ENCODE data around the gene SLC13A3. TPM values are rescaled to one million over a fixed set of nuclear protein-coding genes. Genes with fewer than 3 reads are reported as not detected.

Gene SLC13A3
- total RNA-seq, 2 donors from 2014 or later = 0.39 to 0.92 TPM

DNA sequence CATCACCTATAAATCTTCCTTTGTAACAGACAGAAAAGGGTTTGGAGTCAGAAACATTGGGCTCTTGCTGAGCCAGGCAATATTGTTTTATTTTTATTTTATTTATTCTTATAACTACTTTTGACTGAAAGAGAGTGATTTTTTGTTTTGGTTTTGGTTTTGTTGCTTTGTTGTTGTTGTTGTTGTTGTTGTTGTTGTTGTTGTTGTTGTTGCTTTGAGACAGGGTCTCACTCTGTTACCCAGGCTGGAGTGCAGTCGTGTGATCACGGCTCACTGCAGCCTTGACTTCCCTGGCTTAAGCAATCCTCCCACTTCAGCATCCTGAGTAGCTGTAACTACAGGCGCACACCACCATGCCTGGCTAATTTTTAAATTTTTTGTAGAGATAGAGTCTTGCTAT lies 15.0 kb upstream of the SLC13A3 start:
- intact Hi-C loops (cut with DNase I, micrococcal nuclease) = loop anchor here in 1 of 2 donors (10.0 kb wide), 1 partner anchor 62 kb away; no protein-coding TSS in a partner anchor
- DNase-seq = no peak
- ATAC-seq = no peak

DNA sequence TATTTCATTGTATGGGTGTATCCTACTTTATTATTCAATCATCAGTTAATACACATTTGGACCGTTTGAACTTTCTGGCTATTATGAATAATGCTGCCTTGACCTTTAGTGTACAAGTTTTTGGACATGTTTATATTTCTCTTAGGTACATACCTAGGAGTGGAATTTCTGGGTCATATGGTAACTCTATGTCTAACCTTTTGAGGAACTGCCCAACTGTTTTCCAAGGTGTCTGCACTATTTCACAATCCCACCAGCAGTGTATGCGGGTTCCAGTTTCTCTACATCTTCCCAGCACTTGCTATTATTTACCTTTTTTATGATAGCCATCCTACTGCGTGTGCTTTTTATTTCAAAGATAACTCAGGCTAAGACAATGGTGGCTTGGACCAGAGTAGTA lies 14.3 kb upstream of the SLC13A3 start:
- intact Hi-C loops (cut with DNase I, micrococcal nuclease) = loop anchor here in 1 of 2 donors (10.0 kb wide), 1 partner anchor 61 kb away; no protein-coding TSS in a partner anchor
- DNase-seq (no peak), ATAC-seq (no peak)

DNA sequence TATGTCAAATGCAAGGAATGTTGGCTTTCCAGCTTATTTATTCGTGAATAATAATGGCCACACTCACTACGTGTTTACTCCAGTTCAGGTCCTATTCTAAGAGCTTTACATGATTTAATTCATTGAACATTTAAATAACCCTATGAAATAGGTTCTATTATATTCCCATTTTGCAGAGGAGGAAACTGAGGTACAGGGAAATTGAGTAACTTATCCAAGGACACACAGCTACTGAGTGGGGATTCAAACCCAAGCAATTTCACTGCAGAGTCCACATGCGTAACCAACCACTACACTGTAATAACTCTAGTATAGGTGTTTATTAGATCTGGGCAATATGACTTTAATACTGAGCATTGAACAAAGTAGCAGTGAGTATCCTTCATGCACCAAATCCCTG lies 12.3 kb upstream of the SLC13A3 start:
- no peak for ATAC-seq
- intact Hi-C loops (cut with DNase I, micrococcal nuclease) = loop anchor here in 1 of 2 donors (10.0 kb wide), 1 partner anchor 59 kb away; no protein-coding TSS in a partner anchor
- no peak for DNase-seq

DNA sequence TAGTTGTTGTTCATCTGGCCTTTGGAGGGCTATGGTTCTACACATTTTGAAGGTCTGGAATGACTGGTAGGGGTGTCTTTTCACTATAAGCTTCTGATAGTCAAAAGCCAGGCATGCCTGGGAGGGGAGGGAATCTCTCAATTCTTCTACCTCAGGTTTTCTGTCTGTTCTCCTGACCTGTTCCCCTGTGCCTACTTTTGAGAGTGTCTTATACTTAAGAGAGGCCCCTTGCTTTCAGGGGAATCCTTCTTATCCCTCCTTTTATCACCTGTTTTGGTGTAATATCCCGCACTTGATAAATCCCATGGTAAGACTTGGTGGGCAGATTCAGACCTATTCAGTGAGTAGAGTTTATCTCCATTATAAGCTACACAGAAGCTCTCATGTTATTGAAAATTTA lies 10.4 kb upstream of the SLC13A3 start:
- intact Hi-C loops (cut with DNase I, micrococcal nuclease) = loop anchor here in 1 of 2 donors (10.0 kb wide), 1 partner anchor 57 kb away; no protein-coding TSS in a partner anchor
- ATAC-seq = no peak

DNA sequence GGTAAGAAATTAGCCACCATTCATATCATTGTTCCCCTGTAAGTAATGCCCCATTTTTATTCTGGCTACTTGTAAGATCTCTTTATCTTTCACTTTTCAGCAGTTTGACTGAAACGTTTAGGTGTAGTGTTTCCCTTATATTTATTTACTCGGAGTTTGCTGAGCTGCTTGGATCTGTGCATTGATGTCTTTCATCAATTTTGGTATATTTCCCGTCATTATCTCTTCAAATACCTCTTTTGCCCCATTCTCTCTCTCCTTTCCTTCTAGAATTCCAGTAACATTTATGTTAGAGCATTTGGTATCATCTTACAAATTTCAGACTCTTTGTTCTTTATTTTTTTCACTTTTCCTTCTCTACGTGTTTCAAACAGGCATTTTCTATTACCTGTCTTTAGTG lies 9.2 kb upstream of the SLC13A3 start:
- intact Hi-C loops (cut with DNase I, micrococcal nuclease) = loop anchor here in 1 of 2 donors (10.0 kb wide), 1 partner anchor 56 kb away; no protein-coding TSS in a partner anchor
- DNase-seq (no peak), ATAC-seq (no peak)

More for the DNA sequence above, 10.4 kb upstream of the SLC13A3 start:
- no peak for DNase-seq

DNA sequence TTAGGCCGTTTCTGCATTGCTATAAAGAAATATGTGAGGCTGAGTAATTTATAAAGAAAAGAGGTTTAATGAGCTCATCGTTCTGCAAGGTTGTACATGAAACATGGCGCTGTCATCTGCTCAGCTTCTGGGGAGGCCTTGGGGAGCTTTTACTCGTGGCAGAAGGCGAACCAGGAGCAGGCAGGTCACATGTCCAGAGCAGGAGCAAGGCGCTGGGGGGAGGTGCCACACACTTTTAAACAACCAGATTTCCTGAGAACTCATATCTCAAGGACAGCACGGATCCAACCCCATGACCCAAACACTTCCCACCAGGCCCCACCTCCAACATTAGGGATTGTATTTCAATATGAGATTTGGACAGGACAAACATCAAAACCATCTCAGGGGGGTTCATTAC lies 6.4 kb upstream of the SLC13A3 start:
- intact Hi-C loops (cut with DNase I, micrococcal nuclease) = no loop called here
- DNase-seq (no peak), ATAC-seq (no peak)

DNA sequence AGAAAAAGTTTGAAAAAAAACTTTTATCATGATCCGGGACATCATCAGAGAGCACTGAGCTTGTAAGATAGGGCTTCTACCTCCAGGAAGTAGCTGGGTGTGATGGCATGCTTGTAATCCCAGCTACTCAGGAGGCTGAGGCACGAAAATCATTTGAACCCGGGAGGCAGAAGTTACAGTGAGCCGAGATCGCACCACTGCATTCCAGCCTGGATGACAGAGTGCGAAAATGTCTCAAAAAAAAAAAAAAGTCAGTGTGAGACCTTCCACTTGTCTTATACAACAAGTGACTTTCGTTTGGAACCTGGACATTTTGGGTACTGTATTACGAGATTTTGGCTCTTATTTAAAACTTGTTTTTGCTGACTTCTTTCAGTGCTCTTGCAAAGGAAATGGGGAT lies 5.9 kb upstream of the SLC13A3 start:
- ATAC-seq = no peak
- DNase-seq = no peak
- intact Hi-C loops (cut with DNase I, micrococcal nuclease) = no loop called here

DNA sequence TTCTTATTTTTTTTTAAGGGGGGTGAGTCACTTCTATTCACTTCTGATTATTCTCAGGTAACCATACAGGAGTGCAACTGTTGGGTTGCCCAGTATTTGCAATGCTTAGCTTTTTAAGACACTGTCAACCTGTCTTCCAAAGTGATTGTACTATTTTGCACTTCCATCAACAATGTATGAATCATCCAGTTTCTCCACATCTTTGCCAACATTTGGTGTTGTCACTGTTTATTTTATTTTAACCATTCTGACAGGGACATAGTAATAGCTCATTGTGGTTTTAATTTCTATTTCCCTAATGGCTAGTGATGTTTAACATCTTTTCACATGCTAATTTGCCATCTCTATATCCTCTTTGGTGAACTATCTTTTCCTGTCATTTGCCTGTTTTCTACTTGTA lies 1.4 kb upstream of the SLC13A3 start:
- ATAC-seq = no peak

DNA sequence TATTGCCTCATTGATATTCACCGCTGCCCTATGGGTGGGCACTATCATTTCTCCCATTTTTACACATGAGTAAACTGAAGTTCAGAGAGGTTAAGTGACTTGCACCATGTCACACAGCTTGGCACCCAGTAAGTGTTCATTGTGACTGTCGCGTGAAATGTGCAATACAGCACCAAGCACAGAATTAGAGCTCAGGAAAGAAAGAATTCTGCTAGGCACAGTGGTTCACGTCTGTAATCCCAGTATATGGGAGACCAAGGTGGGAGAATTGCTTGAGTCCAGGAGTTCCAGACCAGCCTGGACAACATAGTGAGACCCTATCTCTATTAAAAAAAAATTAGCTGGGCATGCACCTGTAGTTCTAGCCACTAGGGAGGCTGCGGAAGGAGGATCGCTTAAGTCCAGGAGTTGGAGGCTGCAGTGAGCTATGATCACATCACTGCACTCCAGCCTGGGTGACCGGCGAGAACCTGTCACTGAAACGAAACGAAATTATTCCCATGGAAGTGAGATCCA lies 626 bp downstream of the SLC13A3 start:
- ATAC-seq = no peak
- no peak for DNase-seq

More for the DNA sequence above, 1.4 kb upstream of the SLC13A3 start:
- no peak for DNase-seq
- intact Hi-C loops (cut with DNase I, micrococcal nuclease) = no loop called here

DNA sequence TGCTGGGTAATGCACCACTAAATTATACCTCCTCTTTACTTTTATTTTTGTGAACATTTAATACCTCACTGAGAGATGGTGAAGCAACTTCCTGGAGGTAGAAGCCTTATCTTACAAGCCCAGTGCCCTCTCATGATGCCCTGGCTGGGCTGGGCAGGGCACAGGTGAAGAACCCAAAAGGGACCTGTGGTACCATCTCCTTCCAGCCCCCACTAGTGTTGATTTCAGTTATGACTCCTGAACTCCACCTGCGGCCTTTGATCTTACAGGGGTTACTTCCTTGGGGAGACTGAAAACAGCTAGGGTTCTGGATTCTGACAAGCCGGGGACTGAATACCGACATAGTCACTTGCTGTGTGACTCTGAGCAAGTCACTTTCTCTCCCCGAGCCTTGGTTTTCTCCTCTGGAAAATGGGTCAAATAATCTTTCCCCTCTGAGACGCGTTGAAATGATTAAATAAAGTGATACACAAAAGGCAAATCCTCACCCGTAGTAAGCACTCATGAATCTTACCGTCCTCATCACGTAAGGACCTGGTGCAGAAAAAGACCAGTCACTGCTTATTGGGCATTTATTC lies 1.2 kb downstream of the SLC13A3 start:
- intact Hi-C loops (cut with DNase I, micrococcal nuclease) = no loop called here
- ATAC-seq (no peak), DNase-seq (no peak)

More for the DNA sequence above, 626 bp downstream of the SLC13A3 start:
- intact Hi-C loops (cut with DNase I, micrococcal nuclease) = no loop called here

DNA sequence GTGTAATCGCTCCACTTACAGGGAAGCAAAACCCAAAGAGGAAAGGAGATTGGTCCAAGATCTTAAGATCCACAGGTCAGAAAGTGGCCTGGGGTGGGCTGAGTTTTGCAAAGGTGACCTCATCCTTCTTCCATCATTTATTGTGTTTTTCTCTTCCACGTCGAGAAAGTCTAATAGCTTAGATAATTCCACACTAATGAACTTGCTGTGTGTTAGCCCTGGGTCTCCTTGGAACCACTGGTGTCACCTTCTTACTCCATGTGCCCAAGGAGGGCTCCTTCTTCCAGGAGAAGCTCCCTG lies 1.7 kb downstream of the SLC13A3 start:
- DNase-seq (no peak), ATAC-seq (no peak)
- intact Hi-C loops (cut with DNase I, micrococcal nuclease) = no loop called here

DNA sequence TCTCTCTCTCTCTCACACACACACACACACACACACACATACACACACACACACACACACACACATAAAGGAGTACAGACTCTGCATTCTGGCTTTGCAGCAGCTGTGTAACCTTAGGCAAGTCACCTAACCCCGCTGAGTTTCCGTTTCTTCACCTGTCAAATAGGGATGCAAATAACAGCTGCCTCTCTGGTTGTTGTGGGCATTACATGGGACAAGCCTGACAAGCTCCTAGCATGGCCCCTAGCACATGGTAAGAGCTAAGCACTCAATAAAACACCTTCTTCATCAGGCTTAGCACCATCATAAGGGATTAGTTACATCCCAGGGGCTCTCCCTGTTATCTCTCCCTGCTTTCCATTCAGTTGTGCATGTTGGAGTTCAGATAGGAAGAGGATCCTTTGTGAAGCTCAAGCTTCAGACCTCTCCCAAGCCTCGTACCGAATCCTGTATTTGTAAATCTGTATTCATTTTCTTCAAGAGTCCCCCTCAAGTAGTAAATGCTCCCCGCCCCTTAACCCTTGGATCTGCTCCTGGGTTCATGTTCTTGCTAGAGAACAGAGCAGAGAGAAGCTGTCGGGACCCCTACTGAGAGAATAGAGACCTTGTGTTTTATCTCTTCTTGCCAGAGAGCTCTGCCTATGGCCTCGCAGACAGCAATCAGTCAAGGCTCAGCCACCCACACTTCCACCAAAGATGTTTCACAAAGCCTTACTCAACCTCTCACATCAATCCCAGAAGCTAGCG lies 2.2 kb downstream of the SLC13A3 start:
- DNase-seq (no peak), ATAC-seq (no peak)
- intact Hi-C loops (cut with DNase I, micrococcal nuclease) = no loop called here

DNA sequence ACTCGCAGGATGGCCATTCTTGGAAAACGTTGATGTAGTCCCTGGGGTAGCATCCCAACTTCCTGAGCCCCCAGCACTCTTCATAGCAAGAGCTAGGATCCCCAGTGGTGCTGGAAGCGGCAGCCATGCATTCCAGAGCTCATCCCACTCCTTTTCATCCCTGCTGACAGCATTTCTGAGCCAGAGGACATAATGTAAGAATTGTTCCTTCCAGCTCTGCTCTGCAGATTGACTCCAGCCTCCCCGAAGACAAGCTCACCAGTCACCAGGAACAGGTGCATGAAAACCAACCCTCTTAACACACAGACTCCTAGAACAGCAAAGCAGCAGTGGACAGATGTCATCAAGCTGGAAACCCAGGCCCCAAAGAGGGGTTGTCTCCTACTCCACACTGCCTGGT lies 3.8 kb downstream of the SLC13A3 start:
- DNase-seq = no peak
- intact Hi-C loops (cut with DNase I, micrococcal nuclease) = no loop called here
- no peak for ATAC-seq

DNA sequence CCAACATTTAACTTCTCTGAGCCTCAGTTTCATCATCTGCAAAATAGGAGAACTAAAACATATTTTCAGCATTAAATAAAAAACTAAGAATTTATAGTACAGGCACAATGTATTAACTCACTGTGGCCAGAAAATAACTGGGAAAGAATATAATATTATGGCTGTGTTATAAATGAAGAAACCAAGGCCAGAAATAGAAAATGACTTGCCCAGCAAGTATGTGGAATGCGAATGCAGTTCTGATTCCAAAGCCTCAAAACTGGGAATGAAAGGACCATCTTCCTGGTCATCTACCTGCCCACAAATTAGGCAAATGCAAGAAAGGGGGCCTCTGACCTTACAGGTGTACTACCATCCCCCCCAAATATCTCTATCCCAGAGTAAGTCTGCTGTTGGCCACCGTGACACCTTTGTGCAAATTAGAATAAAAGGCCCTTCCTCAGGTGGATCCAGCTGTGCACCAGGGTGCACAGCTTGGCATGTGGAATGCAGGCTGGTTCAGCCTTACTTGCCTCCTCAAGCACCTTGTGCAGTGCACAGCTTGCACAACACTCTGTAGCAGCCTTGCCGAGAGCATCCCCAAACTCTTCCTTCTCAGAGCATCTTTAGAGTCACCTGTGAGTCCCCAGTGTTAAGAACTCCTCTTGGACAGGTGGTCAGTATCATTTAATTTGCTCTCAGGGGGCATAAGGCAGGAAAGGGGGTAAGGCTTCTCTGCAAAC lies 4.4 kb downstream of the SLC13A3 start:
- ATAC-seq = no peak
- intact Hi-C loops (cut with DNase I, micrococcal nuclease) = no loop called here
- no peak for DNase-seq

DNA sequence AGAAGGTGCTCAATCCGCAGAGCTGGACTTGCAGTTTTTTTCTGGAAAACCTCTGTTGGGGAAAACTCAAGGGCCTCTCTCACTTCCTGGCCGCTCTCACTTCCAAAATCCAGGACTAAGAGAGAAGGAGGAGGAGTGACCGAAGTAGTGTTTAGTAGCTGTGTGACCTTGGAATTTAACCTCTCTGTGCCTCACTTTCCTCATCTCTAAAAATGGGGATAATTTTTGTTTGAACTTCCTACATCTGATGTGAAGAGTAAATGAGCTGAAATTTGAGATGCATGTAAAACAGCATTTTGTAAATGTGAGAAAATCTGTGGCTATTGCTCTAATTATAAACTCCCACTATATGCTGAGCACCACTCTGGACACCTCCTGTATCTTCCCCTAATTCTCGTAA lies 5.1 kb downstream of the SLC13A3 start:
- ATAC-seq (no peak), DNase-seq (no peak)
- intact Hi-C loops (cut with DNase I, micrococcal nuclease) = no loop called here

DNA sequence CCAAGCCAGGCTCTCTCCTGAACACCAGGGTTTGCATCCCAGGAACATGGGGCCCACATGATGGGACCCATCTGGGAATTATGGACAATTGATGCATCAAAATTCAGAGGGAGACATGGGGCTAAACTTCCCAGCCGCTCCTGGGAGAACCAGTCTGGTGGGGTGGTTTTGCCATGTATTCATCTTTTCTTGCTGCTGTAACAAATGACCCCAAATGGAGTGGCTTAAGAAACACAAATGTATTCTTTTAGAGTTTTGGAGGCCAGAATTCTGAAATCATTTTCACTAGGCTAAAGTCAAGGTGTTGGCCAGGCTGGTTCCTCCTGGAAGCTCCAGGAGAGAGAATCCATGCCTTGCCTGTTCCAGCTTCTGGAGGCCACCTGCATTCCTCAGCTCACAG lies 6.5 kb downstream of the SLC13A3 start:
- ATAC-seq = no peak
- intact Hi-C loops (cut with DNase I, micrococcal nuclease) = no loop called here
- no peak for DNase-seq

DNA sequence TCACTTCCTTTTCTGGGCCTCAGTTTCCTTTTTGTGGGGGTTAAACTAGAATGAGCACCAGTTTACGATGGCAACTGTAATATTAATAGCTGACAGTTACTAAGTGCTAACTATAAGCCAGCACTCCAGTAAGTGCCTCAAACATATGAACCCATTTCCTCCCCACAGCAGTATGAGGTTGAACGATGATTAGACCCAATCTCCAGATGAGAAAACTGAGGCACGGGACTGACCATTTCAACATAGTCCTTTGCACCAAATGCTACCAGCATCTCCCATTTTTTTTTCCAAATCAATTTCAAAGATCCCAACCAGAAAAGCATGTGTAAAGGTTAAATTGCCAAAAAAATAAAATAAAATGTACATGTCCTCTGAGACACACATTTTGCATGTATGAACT lies 7.1 kb downstream of the SLC13A3 start:
- ATAC-seq = no peak
- DNase-seq = no peak
- intact Hi-C loops (cut with DNase I, micrococcal nuclease) = no loop called here

DNA sequence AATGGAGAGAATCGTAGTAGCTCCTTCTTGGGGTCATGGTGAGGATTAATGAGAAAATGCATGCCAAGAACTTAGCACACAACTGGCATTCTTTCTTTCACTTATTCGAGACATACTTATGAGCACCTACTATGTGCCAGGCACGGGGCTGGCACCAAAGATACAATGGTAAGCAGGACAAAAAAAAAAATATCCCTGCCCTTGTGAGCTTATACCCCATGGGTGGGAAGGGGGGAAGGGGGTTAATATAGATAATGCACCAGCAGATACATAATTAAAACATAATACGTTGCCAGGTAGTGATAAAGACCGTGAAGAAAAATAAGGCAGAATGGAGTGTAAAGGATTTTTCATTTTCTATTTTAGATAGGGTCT lies 8.3 kb downstream of the SLC13A3 start:
- intact Hi-C loops (cut with DNase I, micrococcal nuclease) = no loop called here
- ATAC-seq = no peak
- DNase-seq = no peak

DNA sequence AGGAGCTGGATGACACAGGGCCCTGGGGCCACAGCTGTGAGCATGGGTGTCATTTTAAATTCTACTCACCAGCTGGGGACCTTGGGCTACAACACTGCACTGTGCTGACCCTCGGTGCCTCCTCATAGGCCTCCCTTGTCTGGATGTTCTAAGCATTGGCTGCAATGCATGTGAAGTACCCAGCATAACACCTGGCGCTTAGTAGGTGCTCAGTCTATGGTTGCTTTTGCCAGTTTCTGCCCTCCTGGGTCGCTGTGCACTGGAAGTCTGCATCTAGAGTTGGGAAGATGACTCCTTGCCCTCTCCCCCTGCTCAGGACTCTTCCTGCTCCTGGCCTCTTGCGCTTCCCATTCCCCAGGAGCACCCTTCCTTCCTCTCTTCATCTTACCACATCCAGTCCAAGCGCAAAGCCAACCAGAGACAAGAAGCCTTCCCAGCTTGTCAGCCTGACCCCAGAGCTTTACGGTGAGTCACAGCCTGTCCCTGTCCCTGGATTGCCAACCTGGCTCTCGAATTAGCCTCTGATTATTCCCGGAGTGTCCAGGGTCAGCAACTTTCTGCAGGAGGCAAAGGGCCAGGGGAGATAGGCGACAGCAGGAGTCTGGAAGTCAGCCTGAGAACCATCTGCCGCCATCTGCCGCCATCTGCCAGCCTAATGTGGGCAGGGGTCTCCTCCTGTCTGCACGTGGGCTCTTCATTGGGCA lies 8.8 kb downstream of the SLC13A3 start:
- no peak for DNase-seq
- intact Hi-C loops (cut with DNase I, micrococcal nuclease) = no loop called here
- ATAC-seq = no peak
